Measurements from ENCODE around the gene SHISAL1. TPM values are rescaled to one million over a fixed set of nuclear protein-coding genes. Genes with fewer than 3 reads are reported as not detected.

The SHISAL1 gene
- total RNA-seq, 3 donors from 2014 or later: 0.32 to 1.2 (median 0.33) TPM

DNA sequence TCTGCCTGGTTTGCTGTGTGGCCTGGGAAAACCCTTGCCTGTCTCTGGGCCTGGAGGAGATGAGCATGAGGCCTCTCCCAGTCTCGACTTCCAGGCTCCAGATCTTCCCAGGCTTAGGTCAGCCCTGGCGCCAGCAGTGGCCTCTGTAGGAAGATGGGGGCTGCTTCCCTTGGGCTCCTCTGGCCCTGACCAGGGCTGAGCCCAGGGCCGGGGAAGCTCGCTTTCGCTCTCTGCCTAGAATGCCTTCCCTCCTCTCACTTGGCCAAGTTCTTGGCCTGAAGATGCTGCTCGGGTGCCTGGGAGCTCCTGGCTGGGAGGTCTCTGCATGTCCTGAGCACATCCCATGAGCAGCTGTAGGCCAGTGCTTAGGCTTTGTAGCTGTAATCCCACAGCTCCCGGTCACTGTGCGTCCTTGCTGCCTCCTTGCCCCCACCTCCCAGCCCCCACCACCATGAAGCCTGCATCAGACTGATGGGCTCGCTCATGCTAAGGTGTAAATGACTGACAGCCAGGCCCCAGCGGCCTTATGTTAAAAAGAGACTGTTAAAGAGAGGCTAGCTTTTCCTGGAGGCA, 25.5 kb downstream of the SHISAL1 start:
- Histone ChIP-seq H3K36me3 (no peaks in the 10 kb centered on the region), H3K27ac (peak overlapping the region in 1 of 2 donors; percentile 28), H3K9me3 (no peaks in the 10 kb centered on the region), H3K27me3 (peaks cover 0 to 25% of the 10 kb centered on the region in 2 donors), H3K4me1 (no peaks in the 10 kb centered on the region), H3K4me3 (no peak overlapping the region)
- DNase-seq (ENCODE audit: low spot score in 2 of 2): no peak
- intact Hi-C loops (cut with DNase I; ENCODE audit: low total_unique reads): no loop called here
- TF ChIP-seq POLR2AphosphoS5 (IDR thresholded peaks at IDR 0.05) (no peak), CTCF (IDR thresholded peaks at IDR 0.05) (no peak), POLR2A (IDR thresholded peaks at IDR 0.05) (no peak)

GRCh38 chr22:44286646-44287045, 26.1 kb downstream of the SHISAL1 start:
- no peak for TF ChIP-seq POLR2AphosphoS5 (IDR thresholded peaks at IDR 0.05)
- TF ChIP-seq POLR2A (IDR thresholded peaks at IDR 0.05): no peak
- TF ChIP-seq CTCF (IDR thresholded peaks at IDR 0.05): no peak
- Histone ChIP-seq H3K27me3 (peaks cover 0 to 27% of the 10 kb centered on the region in 2 donors), H3K36me3 (no peaks in the 10 kb centered on the region), H3K4me1 (no peaks in the 10 kb centered on the region), H3K27ac (peak overlapping the region in 1 of 2 donors; percentile 28), H3K4me3 (no peak overlapping the region), H3K9me3 (no peaks in the 10 kb centered on the region)
- intact Hi-C loops (cut with DNase I; ENCODE audit: low total_unique reads): no loop called here
- no peak for DNase-seq (ENCODE audit: low spot score in 2 of 2)

DNA sequence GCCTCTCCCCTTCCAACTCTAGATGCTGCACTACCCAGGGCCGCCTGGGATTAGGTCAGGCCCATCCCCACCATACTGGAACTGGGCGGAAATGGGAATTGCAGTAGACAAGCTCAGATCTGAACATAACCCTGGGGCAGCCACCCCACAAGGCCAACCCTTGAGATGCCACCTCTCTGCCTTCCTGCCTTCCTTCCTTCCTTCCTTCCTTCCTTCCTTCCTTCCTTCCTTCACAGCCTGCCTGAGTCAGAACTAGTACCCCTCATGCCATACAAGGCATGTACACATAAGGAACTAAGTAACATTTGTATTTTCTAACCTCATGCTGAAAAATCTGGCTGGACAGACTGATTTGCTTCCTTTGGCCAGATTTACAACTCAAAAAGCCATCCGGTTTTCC, 28.0 kb downstream of the SHISAL1 start:
- peaks cover 0 to 42% of the 10 kb centered on the region in 2 donors for H3K27me3 ChIP-seq
- H3K4me3 ChIP-seq: no peak overlapping the region
- no peaks in the 10 kb centered on the region for H3K4me1 ChIP-seq
- no peak for TF ChIP-seq CTCF (IDR thresholded peaks at IDR 0.05)
- no peak for TF ChIP-seq POLR2A (IDR thresholded peaks at IDR 0.05)
- TF ChIP-seq POLR2AphosphoS5 (IDR thresholded peaks at IDR 0.05): no peak
- DNase-seq (ENCODE audit: low spot score in 2 of 2): no peak
- intact Hi-C loops (cut with DNase I; ENCODE audit: low total_unique reads): no loop called here
- H3K36me3 ChIP-seq: no peaks in the 10 kb centered on the region
- no peak overlapping the region for H3K27ac ChIP-seq
- H3K9me3 ChIP-seq: no peaks in the 10 kb centered on the region

- Histone ChIP-seq H3K9me3 (no peaks in the 10 kb centered on the region), H3K27ac (no peak overlapping the region), H3K27me3 (peaks cover 0 to 44% of the 10 kb centered on the region in 2 donors), H3K4me1 (no peaks in the 10 kb centered on the region), H3K36me3 (no peaks in the 10 kb centered on the region), H3K4me3 (no peak overlapping the region)
- intact Hi-C loops (cut with DNase I; ENCODE audit: low total_unique reads): loop anchor here (1.0 kb wide), 1 partner anchor 13 kb away; no protein-coding TSS in a partner anchor
- TF ChIP-seq CTCF (IDR thresholded peaks at IDR 0.05): no peak
- no peak for TF ChIP-seq POLR2AphosphoS5 (IDR thresholded peaks at IDR 0.05)
- DNase-seq (ENCODE audit: low spot score in 2 of 2): no peak
Observed at GRCh38 chr22:44281768-44282637, 30.7 kb downstream of the SHISAL1 start.

DNA sequence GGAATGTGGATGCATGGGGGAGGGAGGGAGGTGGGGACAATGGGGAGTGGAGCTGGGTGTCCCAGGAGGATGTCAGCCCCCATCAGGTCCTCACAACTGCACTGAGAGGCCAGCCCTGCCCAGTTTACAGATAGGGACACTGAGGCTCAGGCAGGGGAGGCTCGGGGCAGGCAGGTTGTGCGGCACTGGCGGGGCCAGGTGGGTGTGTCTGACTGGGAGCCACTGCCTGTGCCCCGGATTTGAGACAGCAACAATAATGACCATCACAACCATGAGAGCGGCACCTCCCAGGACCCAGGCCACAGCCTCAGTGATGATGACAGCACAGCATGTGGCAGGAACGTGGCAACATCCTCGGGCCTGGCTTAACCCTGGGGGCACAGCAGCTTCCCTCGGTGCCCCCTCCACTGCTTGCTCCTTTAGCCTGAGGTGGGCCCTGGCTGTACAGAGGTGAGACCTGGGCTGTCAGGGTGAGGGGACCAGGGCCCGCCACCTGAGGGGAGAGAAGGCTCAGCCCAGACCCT, 32.0 kb downstream of the SHISAL1 start:
- H3K9me3 ChIP-seq: no peaks in the 10 kb centered on the region
- no peaks in the 10 kb centered on the region for H3K36me3 ChIP-seq
- TF ChIP-seq CTCF (IDR thresholded peaks at IDR 0.05) (no peak), POLR2AphosphoS5 (IDR thresholded peaks at IDR 0.05) (no peak), POLR2A (IDR thresholded peaks at IDR 0.05) (no peak)
- intact Hi-C loops (cut with DNase I; ENCODE audit: low total_unique reads): no loop called here
- H3K27me3 ChIP-seq: peaks cover 0 to 42% of the 10 kb centered on the region in 2 donors
- H3K4me3 ChIP-seq: no peak overlapping the region
- no peak for DNase-seq (ENCODE audit: low spot score in 2 of 2)
- H3K27ac ChIP-seq: no peak overlapping the region
- no peaks in the 10 kb centered on the region for H3K4me1 ChIP-seq
